Activated naive CD4-positive, alpha-beta T cell treated with anti-CD3 and anti-CD28 coated beads, Interleukin-2, amount 50 U/mL, for 72 hours (primary cell): ENCODE results near the gene DPY19L1. TPM values are rescaled to one million over a fixed set of nuclear protein-coding genes. Genes with fewer than 3 reads are reported as not detected.
"Not testable (repeated sequence)": the region's sequence is repeated elsewhere in the genome, so short reads cannot be mapped to it uniquely, and the experiment has no call there.

Source experiments
- ATAC-seq, 2 donors: fragments of 150-1000 bp; cut with Tn5 transposase; 2 replicates each; pipeline ENCODE4 v1.10.0; 2021; ENCODE audit warnings: mild to moderate bottlenecking in 2 of 2, moderate library complexity in 2 of 2
- DNase-seq, 2 donors: peaks; one replicate each; pipeline ENCODE4 v3.0.0; 2021 to 2022; ENCODE audit warnings: low spot score in 2 of 2
- H3K27ac Mint-ChIP-seq, 2 donors: one replicate each; pipeline ENCODE4 v1.8.0; 2022; ENCODE audit warnings: mild to moderate bottlenecking in 2 of 2, mixed read lengths in 2 of 2
- H3K36me3 Mint-ChIP-seq, 2 donors: one replicate each; pipeline ENCODE4 v1.8.0; 2022; ENCODE audit warnings: mixed read lengths in 2 of 2
- H3K9me3 Mint-ChIP-seq, 2 donors: one replicate each; pipeline ENCODE4 v1.8.0; 2022; ENCODE audit warnings: mixed read lengths in 2 of 2
- total RNA-seq, 2 donors: library from RNA; stranded (reverse); gene quantifications; one replicate each; pipeline ENCODE4 v1.2.3, GENCODE V29; 2022

DPY19L1 gene
- total RNA-seq, result 10 to 100 TPM; 10.2 to 10.3 TPM

- Mint-ChIP-seq H3K9me3 (peaks cover 0 to 6% of the 10 kb centered on the region in 2 donors), H3K36me3 (no peaks in the 10 kb centered on the region), H3K27ac (peak within 1 kb of the TSS; percentile 88 to 96)
- no peak for ATAC-seq
- no peak for DNase-seq
Measured at GRCh38 chr7:35037211-35037525, at the start of gene DPY19L1. TSS of gene DPY19L1 (minus strand) at chr7:35037485. CDS start at chr7:35037394, 91 bp downstream.

GRCh38 chr7:35079517-35079916, 42.2 kb upstream of the DPY19L1 start:
- not testable (repeated sequence) for H3K9me3 Mint-ChIP-seq, H3K27ac Mint-ChIP-seq, DNase-seq, ATAC-seq, H3K36me3 Mint-ChIP-seq

GRCh38 chr7:35074008-35074407, 36.7 kb upstream of the DPY19L1 start:
- not testable (repeated sequence) for ATAC-seq, H3K36me3 Mint-ChIP-seq, H3K9me3 Mint-ChIP-seq, DNase-seq, H3K27ac Mint-ChIP-seq

- DNase-seq, H3K9me3 Mint-ChIP-seq: not testable (repeated sequence)
- peak in 1 of 2 donors; percentile 53 for ATAC-seq
Measured at GRCh38 chr7:35072950-35073827, 35.9 kb upstream of the DPY19L1 start.

GRCh38 chr7:35069084-35069483, 31.8 kb upstream of the DPY19L1 start:
- H3K27ac Mint-ChIP-seq, H3K36me3 Mint-ChIP-seq, H3K9me3 Mint-ChIP-seq, ATAC-seq, DNase-seq: not testable (repeated sequence)

More at GRCh38 chr7:35072950-35073827, 35.9 kb upstream of the DPY19L1 start:
- H3K36me3 Mint-ChIP-seq, H3K27ac Mint-ChIP-seq: not testable (repeated sequence)

- not testable (repeated sequence) for ATAC-seq, H3K27ac Mint-ChIP-seq, H3K36me3 Mint-ChIP-seq, DNase-seq, H3K9me3 Mint-ChIP-seq
Measured at GRCh38 chr7:35065382-35065781, 28.1 kb upstream of the DPY19L1 start.

- ATAC-seq, DNase-seq, H3K36me3 Mint-ChIP-seq, H3K27ac Mint-ChIP-seq, H3K9me3 Mint-ChIP-seq: not testable (repeated sequence)
Measured at GRCh38 chr7:35058571-35058970, 21.3 kb upstream of the DPY19L1 start.

- ATAC-seq, H3K9me3 Mint-ChIP-seq, DNase-seq, H3K36me3 Mint-ChIP-seq, H3K27ac Mint-ChIP-seq: not testable (repeated sequence)
Measured at GRCh38 chr7:35057505-35058451, 20.5 kb upstream of the DPY19L1 start.

- not testable (repeated sequence) for H3K36me3 Mint-ChIP-seq, DNase-seq, ATAC-seq, H3K27ac Mint-ChIP-seq, H3K9me3 Mint-ChIP-seq
Measured at GRCh38 chr7:35055733-35056132, 18.4 kb upstream of the DPY19L1 start.

GRCh38 chr7:35053488-35054175, 16.3 kb upstream of the DPY19L1 start:
- not testable (repeated sequence) for H3K36me3 Mint-ChIP-seq, H3K27ac Mint-ChIP-seq, ATAC-seq, H3K9me3 Mint-ChIP-seq, DNase-seq

GRCh38 chr7:35048390-35048789, 11.1 kb upstream of the DPY19L1 start:
- not testable (repeated sequence) for ATAC-seq, H3K27ac Mint-ChIP-seq, H3K9me3 Mint-ChIP-seq, H3K36me3 Mint-ChIP-seq, DNase-seq

GRCh38 chr7:35047912-35048305, 10.6 kb upstream of the DPY19L1 start:
- not testable (repeated sequence) for H3K27ac Mint-ChIP-seq, ATAC-seq

GRCh38 chr7:35047263-35047911, 10.1 kb upstream of the DPY19L1 start:
- not testable (repeated sequence) for ATAC-seq, DNase-seq, H3K27ac Mint-ChIP-seq

More at GRCh38 chr7:35047912-35048305, 10.6 kb upstream of the DPY19L1 start:
- not testable (repeated sequence) for H3K9me3 Mint-ChIP-seq, H3K36me3 Mint-ChIP-seq, DNase-seq

GRCh38 chr7:35043301-35043700, 6.0 kb upstream of the DPY19L1 start:
- H3K36me3 Mint-ChIP-seq, DNase-seq, ATAC-seq, H3K9me3 Mint-ChIP-seq, H3K27ac Mint-ChIP-seq: not testable (repeated sequence)

More at GRCh38 chr7:35047263-35047911, 10.1 kb upstream of the DPY19L1 start:
- H3K9me3 Mint-ChIP-seq, H3K36me3 Mint-ChIP-seq: not testable (repeated sequence)

GRCh38 chr7:35040906-35041305, 3.6 kb upstream of the DPY19L1 start:
- Mint-ChIP-seq H3K9me3 (no peaks in the 10 kb centered on the region), H3K36me3 (no peaks in the 10 kb centered on the region), H3K27ac (no peak overlapping the region)
- DNase-seq, result no peak
- ATAC-seq, result no peak

- no peak for ATAC-seq
- Mint-ChIP-seq H3K9me3 (no peaks in the 10 kb centered on the region), H3K27ac (no peak overlapping the region), H3K36me3 (no peaks in the 10 kb centered on the region)
- no peak for DNase-seq
Measured at GRCh38 chr7:35039343-35039742, 2.1 kb upstream of the DPY19L1 start.
